Epithelial cell of prostate (primary cell): ENCODE results near the gene COPS4.
"Not testable (repeated sequence)": the region's sequence is repeated elsewhere in the genome, so short reads cannot be mapped to it uniquely, and the experiment has no call there.

Source experiments
- DNase-seq: peaks from one replicate; pipeline ENCODE4 v3.0.0-alpha.2; 2011; ENCODE audit warnings: low read depth, low spot score
- H3K27ac ChIP-seq: fragments of 450-650 bp; 2 replicates; pipeline ENCODE4 v1.5.1; 2017; ENCODE audit warnings: mild to moderate bottlenecking

COPS4 gene

DNA sequence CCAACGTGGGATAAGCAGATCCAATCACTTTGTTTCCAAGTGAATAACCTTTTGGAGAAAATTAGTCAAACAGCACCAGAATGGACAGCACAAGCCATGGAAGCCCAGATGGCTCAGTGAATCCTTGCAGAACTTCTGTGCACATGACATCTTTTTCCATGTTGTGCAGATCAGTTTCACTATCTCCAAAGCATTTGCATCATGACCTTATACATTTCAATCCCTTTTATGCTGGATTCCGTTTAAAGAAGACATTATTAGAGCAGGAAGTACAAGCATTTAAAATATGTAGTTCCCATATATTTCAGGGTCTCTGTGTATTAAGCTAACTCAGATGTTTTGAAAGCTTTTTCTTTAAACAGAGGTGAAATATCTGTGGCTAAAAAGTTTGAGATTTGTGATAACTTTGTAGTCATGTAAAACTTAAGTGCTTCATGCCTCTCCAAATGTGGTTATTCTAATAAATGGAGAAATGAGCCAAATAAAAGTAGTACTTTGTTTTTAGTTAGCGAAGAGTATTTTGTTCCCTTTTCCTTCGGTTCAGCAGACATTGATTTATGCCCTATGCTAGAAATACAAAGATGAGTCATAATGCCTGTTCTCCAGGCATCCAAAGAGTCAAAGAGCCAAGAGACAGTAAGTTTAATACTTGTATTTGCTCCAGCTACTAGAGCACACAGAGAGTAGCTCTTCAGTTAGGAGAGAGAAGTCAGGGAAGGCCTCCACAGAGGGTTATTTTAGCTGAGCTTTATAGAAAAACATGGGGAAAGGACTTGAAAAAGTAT lies 40.5 kb downstream of the COPS4 start:
- no peak for DNase-seq
- no peak overlapping the region for H3K27ac ChIP-seq

DNA sequence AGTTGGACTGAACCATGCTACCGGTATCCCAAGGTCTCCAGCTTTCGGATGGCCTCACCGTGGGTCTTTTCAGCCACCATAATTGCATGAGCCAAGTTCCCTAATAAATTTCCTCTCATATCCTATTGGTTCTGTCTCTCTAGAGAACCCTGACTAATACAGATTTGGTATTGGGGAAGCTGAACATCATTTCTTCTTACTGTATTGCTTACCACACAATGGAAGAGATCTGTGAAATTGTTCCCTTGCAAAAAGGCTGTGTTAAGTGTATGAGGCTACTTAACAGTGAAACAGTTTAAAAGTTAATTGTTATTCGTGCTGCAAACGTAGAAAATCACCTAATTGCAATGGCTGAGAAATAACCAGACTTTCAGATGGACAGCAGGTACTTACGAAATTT lies 45.6 kb downstream of the COPS4 start:
- DNase-seq, result no peak

DNA sequence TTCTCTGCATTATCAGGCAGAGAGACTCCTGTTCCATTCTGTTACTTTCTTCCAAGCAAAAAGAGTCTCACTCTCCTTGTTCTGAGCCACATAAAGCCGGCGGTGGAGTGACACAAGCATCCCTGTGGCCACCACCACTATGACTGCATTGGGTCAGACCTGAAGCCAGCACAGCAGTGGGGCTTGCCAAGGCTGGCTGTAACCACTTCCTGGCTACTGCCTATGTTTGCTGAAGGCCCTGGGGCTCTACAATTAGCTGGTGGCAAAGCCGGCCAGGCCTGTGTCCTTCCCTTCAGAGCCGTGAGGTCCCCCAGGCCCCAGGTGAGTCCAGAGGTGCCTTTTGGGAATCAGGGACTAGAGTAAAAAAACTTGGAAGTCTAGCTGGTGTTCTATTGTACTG lies 47.8 kb downstream of the COPS4 start:
- no peak overlapping the region for H3K27ac ChIP-seq
- DNase-seq, result no peak

More for the DNA sequence above, 45.6 kb downstream of the COPS4 start:
- no peak overlapping the region for H3K27ac ChIP-seq

DNA sequence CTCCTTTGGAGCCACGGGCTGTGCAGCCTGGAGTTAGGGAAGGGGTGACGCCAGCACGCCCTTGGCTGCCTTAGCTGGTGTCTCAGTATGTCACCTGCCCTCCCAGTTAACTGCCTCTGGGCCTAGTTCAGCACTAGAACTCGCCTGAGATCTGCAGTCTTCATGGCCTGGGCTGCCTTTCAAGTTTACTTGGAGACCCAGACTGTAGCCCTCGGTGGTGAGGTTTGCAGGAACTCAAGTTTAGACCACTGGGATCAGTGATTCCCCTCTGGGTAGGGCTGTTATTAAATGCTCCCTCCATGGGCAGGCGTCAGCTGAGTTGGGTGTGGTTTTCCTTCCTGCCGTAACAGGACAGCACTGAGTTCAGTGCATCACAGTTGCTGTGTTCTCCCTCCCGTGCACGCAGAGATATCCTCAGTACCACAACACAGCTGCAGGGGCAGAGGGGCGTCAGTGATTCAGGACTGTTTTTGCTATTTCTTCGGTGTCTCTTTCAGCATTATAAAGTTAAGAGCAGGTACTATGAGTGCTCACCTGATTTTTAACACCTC lies 49.0 kb downstream of the COPS4 start:
- H3K27ac ChIP-seq, result no peak overlapping the region
- DNase-seq, result no peak

DNA sequence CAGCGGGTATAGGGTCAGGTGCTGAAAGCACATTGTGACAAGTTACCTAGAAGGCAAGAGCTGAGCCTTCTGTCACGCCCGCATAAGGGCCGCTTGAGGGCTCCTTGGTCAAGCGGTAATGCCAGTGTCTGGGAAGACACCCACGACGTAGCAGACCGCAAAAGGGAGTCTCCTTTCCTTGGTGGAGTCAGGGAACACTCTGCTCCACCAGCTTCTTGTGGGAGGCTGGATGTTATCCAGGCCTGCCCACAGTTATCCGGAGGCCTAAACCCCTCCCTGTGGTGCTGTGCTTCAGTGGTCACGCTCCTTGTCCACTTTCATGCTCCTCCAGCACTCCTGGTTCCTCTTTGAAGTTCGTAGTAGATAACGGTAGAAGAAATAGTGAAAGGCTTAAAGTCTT lies 50.0 kb downstream of the COPS4 start:
- not testable (repeated sequence) for H3K27ac ChIP-seq, DNase-seq

DNA sequence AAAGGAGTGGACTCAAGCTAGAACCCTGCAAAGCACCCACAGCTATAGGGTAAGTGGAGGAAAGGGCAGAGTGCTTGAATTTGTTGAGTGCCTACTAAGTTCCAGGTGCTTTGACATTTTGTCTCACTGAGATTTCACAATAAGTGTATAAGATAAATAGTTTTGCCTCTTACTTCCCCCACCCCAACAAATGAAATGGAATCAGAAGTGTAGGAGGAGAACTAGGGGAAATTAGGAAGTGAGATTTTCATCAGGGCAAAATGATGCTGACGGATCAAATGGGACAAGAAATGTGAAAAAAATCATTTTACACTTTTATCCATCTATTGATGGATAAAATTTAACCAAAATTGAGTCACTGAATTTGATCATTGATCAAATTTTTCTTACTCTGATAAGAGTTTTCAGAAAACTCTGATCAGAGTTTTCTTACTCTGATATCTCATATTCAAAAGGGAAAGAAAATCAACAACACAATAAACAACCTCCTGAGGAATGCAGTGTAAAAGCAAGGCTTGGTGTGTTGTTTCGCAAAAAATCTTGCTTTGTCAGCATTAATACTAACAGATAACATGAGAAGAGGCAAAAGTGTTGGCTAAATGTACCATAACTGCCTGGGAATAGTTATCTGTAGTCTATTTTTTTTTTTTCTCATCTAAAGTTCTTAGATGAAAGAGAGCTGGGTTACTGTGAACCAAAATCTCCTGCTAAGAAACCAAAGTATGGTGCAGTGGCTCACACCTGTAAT lies 54.6 kb downstream of the COPS4 start:
- no peak overlapping the region for H3K27ac ChIP-seq

DNA sequence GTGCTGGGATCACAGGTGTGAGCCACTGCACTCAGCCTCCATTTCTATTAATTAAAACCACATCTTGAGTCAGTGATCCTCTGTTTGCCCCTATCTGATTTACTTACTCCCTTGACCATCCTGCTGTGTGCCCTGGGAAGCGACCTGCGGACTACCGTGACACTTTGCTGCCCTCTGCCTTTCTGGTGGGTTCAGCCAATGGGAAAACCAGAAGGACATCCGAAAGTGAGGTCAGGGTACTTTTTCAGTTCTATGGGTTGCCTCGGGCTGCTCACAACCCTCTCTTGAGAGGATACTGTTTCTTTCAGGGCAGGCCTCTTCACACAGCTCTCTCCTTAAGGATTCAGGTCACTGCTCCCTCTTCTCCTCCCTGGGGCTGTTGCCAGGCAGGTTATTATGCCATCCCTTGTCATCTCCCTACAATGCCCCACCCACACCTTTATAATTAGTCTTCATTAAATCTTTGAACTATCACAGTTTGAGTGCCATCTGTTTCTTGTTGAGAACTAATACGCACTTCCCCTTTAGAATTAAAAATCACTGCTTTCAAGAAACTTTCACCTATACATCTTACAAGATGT lies 58.2 kb downstream of the COPS4 start:
- no peak overlapping the region for H3K27ac ChIP-seq
- DNase-seq, result no peak

More for the DNA sequence above, 54.6 kb downstream of the COPS4 start:
- no peak for DNase-seq

DNA sequence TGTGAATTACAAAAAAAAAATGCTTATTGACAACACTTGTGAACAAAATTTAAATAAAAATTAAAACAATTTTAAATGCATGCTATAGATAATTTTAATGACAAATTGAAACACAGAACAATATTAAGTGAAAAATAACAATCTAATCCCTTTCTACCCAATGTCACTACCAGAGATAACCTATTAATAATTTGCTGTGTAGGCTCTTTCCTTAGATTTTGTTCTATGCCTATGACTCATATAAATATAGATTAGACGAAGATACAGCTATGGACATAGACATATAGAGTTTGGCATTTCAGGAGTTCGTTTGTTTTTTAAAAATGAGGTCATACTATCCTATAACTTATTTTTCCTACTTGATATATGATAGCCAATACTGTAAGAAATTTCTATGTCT lies 61.4 kb downstream of the COPS4 start:
- H3K27ac ChIP-seq, result no peak overlapping the region
- no peak for DNase-seq

DNA sequence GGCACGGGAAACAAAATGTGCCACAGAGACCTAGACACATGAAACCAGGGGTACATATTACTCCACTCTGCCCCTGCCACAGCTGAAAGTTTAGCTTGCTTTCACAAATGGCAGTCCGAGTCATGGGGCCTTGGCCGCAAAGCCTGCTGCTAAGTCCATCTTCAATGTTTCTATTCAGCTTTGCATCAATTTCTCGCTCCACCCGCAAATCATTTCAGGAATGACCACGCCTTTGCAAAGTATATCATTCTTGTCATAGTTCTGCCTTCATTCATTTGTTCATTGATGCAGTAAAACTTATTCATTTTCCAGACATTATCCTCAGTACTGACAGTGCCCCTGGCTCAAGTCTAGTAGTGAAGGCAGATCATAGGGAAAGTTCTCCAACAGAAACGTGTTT lies 70.0 kb downstream of the COPS4 start:
- no peak for DNase-seq
- no peak overlapping the region for H3K27ac ChIP-seq

DNA sequence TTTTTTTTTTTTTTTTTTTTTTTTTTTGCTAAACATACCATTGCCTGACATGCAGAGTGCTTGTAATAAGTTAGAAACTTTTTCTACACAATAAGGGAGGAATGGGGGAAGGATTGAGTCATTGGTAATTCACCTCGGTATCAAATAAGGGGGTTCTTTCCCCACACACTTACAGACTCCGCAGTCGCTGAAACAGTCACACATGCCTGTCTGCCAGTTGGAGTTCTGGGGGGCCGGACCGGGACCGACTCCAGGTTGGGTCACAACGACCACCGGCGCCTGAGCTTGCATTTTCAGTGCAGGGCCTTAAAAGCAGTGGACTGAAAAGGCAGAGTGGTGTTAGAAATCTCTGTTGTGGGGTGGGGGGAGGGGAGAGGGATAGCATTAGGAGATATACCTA lies 72.6 kb downstream of the COPS4 start:
- no peak overlapping the region for H3K27ac ChIP-seq

DNA sequence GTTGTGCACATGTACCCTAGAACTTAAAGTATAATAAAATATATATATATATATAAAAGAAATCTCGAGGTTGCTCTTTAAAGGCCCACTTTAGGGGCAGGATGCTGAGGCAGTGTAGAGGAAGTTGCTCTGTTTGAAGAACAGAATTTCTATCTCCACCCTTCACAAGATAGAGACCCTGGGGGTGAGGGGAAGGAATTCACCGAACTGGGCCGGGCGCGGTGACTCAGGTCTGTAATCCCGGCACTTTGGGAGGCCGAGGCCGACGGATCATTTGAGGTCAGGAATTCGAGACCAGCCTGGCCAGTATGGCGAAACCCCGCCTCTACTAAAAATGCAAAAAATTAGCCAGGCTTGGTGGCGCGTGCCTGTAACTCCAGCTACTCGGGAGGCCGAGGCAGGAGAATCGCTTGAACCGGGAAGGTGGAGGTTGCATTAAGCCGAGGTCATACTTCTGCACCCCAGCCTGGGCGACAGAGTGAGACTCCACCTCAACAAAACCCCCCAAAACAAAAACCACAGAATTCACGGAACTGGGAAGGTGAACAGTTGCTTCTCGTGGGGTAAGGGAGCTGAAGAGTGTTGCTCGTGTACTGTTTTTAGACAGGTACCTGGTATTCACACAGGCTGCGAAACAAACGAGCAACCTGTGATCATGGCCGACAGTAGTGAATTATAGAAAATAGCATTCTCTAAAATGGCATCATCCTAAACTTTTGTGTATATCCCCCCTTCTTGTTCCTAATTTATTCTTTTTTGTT lies 73.3 kb downstream of the COPS4 start:
- no peak overlapping the region for H3K27ac ChIP-seq
- DNase-seq, result no peak

More for the DNA sequence above, 72.6 kb downstream of the COPS4 start:
- DNase-seq, result no peak

DNA sequence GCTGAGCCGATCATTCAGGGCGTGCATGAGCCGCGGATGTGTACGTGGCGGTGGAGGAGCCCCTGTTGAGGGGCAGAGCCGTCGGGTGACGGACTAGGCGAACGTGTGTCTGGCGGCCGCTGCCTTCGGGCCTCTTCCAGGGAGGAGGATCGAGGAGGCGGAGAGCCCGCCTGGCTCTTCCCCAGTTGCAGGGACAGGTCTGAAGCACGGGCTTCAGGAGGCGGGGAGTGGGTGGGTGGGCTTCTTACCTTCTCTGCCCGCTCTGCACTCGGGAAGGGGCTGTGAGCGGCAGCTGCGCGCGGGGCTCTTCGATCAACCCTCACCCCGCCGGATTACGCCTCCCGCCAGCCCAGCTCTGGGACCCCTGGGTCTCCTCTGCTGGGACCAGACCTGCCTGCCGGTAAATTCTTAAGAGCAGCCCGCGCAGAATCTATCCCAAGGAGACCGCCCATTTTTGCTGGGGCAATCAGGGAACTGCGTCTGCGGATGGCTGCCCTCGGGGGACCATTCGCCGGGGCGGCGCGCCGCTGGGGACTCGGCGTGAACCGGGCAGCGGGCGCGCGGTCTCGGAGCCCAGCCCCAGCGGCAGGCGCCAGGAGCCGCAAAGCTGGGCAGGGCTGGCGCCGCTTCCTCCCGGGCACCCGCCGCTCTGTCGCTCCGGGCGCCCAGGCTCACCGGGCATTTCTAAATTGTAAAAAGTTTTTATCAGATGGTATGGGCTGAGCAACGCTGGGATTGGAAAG lies 74.7 kb downstream of the COPS4 start:
- peak overlapping the region; percentile 80 for H3K27ac ChIP-seq
- no peak for DNase-seq

DNA sequence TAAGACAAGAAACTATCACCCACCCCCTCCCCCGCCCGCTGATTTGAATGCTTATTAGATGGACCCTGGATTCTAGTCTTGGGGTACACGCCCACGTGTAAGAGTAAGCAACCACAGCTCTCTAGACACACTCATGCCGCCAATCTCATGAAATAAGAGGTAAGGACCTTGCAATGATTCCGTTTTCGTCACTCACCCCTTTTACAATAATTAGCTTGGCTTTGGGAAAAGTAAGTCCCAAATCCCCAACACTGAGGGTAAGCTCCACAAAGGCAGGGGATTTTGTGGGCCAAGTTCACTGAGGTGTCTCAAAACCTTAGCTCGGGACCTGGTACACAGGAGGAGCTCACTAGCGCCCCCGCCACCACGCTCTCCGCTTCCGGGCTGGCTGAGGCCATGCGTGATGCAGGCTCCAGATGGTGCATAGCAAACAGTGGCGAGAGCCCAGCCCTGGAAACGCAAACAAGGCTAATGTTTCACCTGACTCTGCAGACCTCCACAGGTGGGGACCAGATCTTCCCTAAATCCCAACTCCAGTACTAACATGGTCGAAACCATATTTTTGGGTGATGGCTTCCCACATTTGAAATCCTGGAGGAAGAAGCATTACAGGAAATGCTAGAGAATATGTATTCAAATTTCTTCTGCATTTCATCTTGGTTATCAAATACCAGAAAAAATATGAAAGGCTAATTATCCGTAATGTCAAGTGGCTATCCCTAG lies 75.4 kb downstream of the COPS4 start:
- no peak for DNase-seq

DNA sequence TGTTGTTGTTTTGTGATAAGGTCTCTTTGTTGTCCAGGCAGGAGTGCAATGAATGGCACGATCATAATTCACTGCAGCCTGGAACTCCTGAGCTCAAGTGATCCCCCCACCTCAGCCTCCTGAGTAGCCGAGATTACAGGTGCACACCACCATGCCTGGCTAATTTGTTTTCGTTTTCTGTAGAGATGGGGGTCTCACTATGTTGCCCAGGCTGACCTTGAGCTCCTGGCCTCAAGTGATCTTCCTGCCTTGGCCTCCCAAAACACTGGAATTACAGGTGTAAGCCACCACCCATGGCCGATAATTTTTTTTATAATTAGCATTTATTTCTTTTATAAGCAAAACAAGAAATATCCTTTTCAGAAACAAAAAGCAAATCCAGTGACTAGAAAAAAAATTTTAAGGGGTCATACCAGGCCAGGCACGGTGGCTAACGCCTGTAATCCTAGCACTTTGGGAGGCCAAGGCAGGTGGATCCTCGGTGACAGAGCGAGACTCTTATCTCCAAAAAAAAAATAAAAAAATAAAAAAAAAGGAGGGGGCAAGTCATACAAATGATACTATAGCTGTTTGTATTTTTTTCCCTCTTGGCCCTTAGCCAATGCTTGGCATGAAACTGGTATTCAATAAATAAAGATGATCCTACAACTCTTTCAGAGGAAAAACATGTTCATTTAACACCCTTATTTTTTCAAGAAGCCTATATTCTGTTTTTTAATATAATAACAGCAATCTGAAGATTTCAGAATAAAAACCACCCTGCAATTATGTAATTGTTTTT lies 76.2 kb downstream of the COPS4 start:
- H3K27ac ChIP-seq, result peak overlapping the region; percentile 80
- DNase-seq, result no peak

More for the DNA sequence above, 75.4 kb downstream of the COPS4 start:
- H3K27ac ChIP-seq, result peak overlapping the region; percentile 80

DNA sequence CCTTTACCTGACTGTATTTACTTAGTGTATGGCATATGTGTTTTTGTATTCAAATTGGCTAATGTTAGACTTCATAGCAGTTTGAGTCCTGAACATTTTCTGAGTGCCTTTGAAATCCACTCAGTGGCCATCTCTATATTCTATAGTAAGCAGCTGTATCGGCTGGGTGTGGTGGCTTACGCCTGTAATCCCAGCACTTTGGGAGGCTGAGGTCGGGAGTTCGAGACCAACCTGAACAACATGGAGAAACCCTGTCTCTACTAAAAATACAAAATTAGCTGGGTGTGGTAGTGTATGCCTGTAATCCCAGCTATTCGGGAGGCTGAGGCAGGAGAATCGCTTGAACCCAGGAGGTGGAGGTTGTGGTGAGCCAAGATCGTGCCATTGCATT lies 76.8 kb downstream of the COPS4 start:
- DNase-seq, H3K27ac ChIP-seq: not testable (repeated sequence)

DNA sequence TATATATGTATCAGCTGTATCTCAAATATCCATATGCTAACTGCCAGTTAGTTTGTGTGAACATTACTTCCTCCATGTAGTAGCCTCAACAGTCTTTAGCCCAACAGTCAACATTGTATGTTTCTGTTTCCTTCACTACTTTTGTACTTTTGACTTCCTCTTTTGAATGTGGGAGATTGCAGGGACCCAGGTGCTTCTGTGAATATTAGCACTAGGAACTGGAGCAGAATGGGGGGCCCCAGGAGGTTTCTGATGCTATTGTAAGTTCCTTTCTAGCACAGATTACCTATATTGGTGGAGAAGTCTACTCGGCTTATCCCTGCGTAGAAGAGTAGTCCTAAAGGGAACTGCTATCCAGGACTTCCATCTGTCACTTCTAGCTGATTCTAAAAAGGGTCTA lies 77.2 kb downstream of the COPS4 start:
- no peak overlapping the region for H3K27ac ChIP-seq
- DNase-seq, result no peak

DNA sequence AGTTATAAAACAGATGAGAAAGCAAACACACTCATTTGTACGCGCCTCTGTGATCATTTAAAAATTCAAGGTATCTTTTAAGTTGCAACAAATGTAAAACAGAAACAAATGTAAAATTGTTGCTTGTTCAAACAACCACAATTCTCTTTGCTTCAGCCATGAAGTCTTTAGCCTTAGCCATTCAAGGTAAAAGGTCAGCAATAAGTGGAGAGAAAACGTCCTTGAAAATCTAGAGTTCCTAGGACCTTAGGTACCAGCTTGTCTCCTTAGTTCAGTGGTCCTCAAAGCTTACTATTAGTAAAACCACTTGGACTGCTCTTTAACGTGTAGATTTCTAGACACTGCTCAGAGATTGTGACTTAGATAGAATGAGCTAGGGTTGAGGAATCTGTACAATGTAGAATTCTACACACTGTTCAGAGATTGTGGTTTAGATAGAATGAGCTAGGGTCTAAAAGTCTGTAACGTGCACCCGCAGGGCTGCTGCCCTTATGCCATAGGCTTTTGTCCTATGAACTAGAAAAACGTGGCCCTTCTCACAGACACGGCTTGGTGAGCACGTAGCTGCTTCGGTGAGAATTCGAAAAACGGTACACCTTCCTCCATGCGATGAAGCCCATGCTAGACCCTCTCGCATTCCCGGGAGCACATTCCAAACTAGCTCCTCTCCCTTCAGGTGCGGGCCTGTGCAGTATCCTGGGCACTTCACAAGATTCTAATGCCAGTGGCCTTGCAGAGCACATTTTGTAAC lies 77.9 kb downstream of the COPS4 start:
- H3K27ac ChIP-seq, result no peak overlapping the region
- no peak for DNase-seq

DNA sequence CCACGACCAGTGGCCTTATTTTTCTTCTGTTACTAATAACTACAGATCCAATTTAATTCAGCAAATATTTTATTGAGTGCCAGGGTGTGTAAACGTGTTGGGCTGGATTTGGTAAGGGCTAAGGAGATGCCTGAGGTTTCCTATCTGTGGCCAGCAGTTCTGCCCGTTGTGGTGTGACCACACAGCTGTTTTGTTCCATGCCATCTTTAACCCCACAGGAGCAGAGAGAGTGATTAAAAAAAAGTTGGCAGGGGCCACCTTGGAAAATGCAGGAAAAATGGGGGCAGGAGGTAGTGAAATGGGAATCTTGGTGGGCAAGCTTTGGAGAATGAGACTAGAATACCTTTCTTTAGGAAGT lies 78.4 kb downstream of the COPS4 start:
- no peak for DNase-seq
- no peak overlapping the region for H3K27ac ChIP-seq
